Stimulated activated CD4-positive, alpha-beta T cell treated with anti-CD3 and anti-CD28 coated beads, Interleukin-15, amount 100 ng/mL, for 1 hour (primary cell): ENCODE data around the gene NCK2.
"Not testable (repeated sequence)": the region's sequence is repeated elsewhere in the genome, so short reads cannot be mapped to it uniquely, and the experiment has no call there.

ENCODE experiments used
- DNase-seq, 2 donors: peaks; one replicate each; pipeline ENCODE4 v3.0.0-alpha.2; 2020; ENCODE audit warnings: low read depth in 1 of 2, low spot score in 1 of 2

Gene NCK2

DNA sequence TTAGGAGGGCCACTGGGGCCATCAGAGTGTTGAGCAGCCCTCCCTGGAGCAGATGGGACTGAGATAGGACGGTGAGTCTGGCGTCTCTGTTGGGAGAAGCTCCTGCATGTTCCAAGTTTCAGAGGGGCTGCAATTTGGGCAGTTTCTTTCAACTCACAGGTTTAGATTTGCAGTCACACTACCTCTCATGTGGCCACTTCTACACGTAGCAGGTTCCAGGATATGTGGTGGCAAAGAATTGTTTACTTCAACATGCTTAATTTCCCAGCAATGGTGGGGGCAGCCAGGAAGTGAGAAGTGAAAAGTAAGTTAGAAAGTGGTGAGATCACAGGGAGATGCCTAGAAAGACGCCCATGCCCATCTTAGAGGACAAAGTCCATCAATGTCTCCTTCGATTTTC lies 9.3 kb downstream of the NCK2 start:
- no peak for DNase-seq

DNA sequence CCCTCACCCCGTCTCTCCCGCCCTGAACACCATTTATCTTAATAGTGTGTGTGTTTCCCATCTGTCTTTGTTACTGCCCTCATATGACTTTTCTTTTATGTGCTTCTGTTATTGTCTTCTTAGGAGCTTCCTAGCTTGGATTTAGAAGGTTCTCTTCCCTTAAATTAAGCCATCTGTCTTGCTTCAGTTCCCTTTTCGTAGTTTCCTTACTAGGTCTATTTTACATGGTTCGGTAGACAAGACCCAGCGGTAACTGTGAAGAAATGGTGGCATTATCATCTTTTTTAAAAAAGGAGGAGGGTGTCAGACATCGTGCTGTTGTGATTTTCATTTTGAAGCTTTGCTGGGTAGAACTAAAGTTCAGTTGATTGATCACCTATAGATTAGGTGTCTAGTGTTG lies 10.3 kb downstream of the NCK2 start:
- DNase-seq, result no peak

DNA sequence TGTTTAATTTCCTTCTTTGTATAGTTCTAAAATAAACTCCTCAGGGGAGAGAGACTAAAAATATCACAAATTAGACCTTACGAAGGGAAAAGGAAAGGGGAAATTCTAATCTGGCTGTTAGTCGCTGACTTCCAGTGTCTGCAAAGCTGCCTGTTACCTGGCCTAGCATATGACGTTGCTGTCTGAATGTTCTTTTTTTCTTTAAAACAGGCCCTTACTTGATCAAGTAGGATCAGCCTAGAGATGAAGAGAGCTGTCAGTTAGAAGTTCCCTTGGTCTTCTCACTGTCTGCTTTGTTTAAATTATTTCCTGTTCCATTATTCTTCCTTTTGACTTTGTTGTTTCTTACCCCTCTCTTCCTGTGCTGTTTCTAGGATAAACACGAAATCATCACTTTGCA lies 11.2 kb downstream of the NCK2 start:
- DNase-seq, result no peak

- DNase-seq, result no peak
Observed at GRCh38 chr2:105756435-105756834, 11.7 kb downstream of the NCK2 start.

GRCh38 chr2:105756865-105757264 lies 12.2 kb downstream of the NCK2 start:
- not testable (repeated sequence) for DNase-seq

DNA sequence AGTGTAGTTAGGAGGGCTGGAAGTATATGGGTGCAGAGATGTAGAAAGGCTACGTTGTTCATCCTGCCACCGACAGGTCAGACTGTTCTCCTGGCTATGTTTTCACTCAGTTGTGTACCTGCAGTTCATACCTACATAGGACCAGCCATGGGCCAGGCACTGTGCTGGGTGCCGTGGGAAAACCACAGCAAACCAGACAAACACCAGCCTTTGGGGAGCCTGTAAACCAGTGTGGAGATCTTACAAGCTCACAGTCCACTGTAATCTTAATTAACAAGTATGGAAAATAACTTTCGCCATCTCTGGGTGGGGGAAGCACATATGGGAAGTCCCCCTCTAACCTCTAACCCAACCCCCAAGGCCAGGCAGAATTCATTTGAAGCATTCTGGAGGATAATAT lies 12.7 kb downstream of the NCK2 start:
- no peak for DNase-seq

DNA sequence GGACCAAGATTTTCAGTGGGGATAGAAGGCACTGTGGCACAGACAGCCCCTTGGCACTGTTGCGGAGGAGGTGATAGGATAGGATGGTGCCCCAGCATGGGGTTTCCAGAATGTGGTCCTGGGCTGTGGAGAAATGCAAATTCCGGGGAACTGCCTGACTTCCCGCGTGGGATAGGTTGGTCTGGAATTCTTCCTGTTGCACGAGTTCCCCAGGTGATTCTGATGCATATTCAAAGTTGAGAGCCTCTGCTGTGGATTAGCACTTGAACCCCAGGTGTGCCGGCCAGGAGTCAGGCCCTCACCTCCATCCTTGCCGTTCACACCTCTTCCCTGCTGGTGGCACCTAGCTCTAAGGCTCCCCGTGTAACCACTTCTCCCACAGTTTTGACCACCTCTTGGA lies 15.5 kb downstream of the NCK2 start:
- DNase-seq, result no peak

GRCh38 chr2:105760639-105761337 lies 16.1 kb downstream of the NCK2 start:
- no peak for DNase-seq

GRCh38 chr2:105761931-105762515 lies 17.3 kb downstream of the NCK2 start:
- DNase-seq, result no peak

DNA sequence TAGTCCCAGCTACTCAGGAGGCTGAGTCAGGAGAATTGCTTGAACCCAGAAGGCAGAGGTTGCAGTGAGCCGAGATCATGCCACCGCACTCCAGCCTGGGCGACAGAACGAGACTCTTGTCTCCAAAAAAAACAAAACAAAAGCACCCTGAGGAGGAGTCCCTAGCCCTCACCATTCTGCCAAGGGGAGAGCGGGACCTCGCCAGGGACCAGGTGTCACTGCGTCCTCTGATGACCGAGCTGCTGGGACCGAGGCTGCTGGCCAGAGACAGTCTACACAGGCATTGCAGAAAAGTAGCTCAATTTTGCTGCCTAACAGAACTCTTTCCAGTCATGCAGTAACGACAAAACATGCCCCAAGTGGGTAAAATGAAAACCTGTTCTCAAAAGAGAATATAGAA lies 18.4 kb downstream of the NCK2 start:
- DNase-seq, result no peak

DNA sequence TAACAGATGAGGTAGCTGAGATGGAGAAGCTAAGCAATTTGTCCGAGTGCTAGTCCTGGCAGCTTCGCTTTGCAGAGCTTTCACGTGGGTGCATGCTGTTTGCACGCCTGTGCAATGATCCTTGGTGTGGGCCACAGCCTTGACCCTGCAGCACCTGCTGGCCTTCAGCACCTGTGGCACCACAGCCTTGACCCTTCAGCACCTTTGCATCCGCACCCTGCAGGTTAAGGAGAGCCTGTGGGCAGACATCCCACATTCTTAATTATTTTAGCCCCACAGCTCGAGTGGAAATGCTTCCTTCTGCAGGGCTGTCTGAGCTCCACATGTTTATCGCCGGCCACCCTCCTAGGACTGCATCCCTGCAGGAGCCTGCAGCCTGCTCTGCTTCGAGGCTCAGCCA lies 19.3 kb downstream of the NCK2 start:
- no peak for DNase-seq

- DNase-seq, result no peak
Observed at GRCh38 chr2:105765415-105766299, 20.9 kb downstream of the NCK2 start.

DNA sequence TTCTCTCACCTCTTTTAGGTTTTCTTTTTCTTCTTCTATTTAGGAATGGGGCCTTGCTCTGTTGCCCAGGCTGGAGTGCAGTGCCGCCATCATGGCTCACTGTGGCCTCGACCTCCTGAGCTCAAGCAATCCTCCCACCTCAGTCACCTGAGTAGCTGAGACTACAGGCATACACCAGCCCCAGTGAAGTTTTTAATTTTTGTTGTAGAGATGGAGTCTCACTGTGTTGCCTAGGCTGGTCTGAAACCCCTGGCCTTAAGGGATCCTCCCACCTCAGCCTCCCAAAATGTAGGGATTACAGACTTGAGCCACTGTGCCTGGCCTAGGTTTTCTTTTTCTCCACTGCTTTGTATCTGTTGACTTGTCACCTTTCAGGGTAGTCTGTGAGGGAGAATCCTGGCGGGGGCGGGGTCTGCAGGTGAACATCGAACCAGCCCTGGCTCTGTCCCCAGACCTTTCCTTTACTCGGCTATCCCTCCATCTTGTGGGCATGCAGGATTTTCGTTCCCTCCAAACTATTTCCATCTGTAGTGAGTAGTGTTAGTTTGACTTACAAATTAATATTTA lies 21.7 kb downstream of the NCK2 start:
- DNase-seq, result no peak

- no peak for DNase-seq
Observed at GRCh38 chr2:105768176-105768575, 23.5 kb downstream of the NCK2 start.

DNA sequence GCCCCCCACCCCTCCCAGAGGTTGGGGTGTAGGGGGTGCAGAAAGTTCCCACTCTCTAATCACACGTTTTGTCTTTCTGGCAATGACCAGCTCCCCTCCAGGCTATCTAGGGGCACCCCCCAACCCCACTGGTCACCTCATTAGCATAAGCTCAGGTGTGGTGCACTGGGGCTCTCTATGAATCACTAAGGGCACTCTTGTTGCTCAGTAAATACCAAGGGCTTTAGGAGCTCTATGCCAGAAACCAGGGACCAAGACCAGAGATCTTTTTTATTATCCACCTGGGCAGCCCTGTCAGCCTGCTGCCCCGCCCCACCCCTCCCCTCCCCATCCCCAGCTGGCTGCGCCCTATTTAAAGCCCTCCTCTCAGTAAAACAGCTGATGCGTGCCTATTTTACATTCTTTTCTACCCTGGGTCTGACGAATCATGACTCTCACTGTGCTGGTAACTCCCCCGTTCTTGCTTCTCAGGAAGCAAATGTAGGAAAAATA lies 24.3 kb downstream of the NCK2 start:
- DNase-seq, result no peak

DNA sequence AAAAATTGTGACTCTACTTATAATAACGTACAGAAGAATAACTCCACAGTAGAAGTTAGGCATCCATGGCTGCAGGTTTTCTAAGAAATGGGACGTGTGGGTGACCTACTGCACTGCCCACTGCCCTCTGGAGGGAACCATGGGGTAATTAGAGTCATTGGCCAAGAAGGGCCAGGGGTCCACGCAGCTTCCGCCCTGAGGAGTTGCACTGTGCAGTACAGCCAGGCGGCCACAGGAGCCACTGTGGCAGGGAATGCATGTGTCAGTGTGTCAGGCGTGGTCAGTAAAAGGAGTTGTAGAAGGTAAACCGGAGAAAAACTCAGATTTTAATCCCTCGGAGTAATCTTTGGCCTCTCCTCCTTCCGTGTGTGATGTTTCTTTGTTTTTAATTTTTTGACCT lies 24.8 kb downstream of the NCK2 start:
- no peak for DNase-seq

DNA sequence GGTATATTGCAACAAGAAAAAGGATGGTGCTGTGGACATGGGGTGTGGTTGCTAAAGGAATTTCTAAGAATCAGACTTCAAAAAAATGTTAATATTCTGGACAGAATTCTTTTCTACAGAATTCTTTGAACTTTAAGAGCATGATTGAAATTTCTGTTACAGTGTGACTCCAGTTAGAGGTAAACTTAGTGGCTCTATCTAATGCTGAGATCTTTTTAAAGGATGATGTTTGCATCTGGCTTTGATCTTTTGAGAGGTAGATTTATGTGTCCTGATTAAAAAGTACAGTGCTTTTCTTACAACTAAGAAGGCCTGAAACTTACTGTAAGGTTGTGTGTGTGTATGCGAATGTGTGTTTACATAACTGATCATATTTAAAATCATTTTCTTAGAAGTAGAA lies 25.4 kb downstream of the NCK2 start:
- DNase-seq, result no peak

- DNase-seq, result not testable (repeated sequence)
Observed at GRCh38 chr2:105771291-105771690, 26.6 kb downstream of the NCK2 start.

DNA sequence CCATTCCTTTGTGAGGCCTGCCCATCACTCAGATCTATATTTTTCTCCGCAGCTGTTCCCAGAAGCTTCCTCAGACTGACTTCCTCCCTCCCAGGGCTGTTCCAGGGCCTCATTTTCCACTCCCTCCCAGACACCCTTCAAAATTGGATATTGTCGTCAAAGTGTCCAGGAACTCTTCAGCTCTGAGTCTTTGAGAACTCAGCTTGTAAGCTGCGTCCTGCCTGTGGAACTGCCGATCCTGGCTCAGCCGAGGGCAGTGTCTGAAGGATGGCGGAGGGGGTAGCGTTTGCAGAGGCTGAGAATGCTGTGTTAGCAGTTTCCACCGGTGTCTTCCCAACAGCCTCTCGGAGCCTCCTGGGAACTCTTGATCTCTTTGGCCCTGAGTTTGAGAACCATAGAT lies 27.1 kb downstream of the NCK2 start:
- DNase-seq, result no peak

- DNase-seq, result no peak
Observed at GRCh38 chr2:105772362-105772761, 27.6 kb downstream of the NCK2 start.

DNA sequence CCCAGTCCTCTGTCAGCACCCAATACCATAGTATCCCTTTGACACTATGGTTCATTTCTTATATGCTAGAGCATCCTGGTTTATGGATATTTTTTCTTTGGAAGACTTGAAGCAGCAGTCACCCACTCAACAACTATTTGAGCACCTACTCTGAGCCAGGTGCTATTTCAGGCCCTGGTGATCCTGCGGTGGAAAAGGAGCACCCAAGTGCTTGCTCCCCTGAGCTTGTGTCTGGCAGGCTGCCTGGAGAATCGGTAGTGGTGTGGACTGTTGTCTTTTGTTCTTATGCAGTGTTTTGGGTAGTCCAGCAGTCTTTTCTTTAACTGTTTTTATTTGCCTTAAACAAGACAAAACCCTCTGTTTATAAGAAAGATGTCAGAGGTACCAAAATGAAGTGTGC lies 28.9 kb downstream of the NCK2 start:
- DNase-seq, result no peak
